PC-9 (cell line): ENCODE data around the gene IGFBP7.

Experiments
- CTCF ChIP-seq: fragments of 200-600 bp; sonication (generic); conservative IDR thresholded peaks from 2 replicates; pipeline ENCODE4 v1.6.1; 2017; ENCODE audit warnings: mixed run types, antibody characterized with exemption, mild to moderate bottlenecking, moderate library complexity
- EZH2 ChIP-seq: fragments of 200-600 bp; sonication (generic); IDR thresholded peaks from 2 replicates; pipeline ENCODE4 v1.8.0; 2017; ENCODE audit warnings: antibody characterized with exemption, low read depth

- no peak for TF ChIP-seq CTCF
- TF ChIP-seq EZH2 = no peak
Observed at GRCh38 chr4:57090079-57090478, 20.1 kb downstream of the IGFBP7 start.
